HG03139 (cell line): ENCODE measurements around the gene DCAF12L1.

ENCODE experiments used
- ATAC-seq: cut with Tn5 transposase; IDR thresholded peaks from one replicate; pipeline ENCODE4 v1.9.1; 2021; ENCODE audit not compliant: unreplicated experiment

Gene DCAF12L1

DNA sequence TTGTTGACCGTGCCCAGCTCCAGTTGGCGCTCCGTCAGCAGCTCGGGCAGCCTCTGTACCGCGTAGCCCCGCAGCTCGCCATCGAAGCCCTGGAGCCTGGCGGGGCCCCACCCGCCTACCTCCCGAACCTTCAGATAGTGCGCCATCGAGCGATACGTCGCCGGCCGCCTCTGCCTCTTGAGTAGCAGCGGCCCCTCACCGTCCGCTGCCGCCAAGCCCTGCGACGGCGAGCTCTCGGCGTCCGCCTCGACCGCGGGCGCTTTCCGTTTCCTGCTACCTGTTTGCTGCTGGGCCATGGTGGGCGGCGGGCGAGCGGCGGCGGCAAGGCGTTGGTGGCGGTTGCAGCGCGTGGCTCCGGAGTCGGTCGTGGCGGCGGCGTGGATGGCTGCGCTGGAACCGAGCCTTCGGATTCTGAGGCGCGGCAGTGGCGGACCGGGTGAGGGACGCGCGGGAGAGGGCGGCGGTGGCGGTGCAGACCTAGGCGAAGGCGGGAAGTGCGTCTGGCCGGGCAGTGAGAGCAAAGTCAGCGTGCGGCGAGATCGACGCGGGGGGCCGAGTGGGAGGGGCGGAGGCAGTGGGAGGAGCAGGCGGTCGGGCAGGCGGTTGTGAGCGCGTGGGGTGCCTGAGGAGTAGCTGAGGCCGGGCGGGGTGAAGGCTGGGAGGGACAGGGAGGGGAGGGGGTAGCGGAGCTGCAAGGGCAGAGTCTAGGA is at the start of gene DCAF12L1:
Gene DCAF12L1 (minus strand): TSS at position 502 of the 710 bp plus-strand sequence. CDS start 206 bp downstream, at position 296.
- ATAC-seq = no peak

DNA sequence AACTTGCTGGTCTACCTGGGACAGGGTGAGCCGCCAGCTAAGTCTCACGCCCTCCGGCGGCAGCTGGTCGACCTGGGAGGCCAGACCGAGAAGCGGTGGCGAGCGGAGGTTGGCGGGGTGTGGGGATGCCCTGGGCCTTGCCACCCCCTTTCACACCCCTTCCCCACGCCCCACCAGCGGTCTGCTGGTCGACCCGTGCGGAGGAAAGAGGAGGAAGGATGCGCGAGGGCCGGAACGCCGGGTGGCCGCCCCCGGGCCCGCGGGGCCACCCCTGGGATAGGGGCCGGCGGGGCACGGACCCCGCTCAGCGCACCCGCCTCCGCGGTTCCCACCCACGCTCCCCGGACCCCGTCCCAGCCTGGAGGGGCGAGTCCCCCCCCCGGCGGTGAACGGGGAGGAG is 28.3 kb upstream of the DCAF12L1 start:
- no peak for ATAC-seq

DNA sequence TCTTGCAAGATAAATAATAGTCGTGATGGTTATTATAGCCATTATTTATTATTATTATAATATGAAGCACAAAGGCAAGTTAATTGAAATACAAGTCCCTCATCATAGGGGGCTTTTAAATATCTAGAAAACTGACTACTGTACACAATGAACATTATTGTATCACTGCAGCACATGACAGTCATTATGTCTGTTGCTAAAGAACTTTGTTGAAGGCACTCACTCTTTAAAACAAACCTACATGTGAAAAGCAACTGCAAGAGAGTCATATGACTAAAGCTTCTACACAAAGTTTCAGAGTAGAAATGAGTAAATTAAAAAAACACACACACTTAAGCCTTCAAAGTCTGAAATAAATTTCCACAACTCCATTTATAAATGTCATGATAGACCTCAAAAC is 23.3 kb upstream of the DCAF12L1 start:
- no peak for ATAC-seq

DNA sequence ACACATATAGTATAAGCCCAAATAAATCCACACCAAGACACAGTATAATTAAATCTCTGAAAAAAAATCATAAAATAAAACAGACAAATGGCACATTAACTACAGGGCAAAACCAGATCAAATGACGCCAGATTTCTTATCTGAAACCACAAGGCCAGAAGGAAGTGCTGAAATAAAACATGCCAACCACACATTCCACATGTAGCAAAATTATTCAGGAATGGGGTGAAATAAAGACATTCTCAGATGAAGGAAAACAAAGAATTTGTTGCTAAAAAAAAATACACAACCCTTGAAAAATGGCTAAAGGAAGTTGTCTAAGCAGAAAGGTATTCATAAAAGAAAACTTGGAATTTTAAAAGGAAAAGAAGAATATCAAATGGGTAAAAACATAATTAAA is 4.5 kb upstream of the DCAF12L1 start:
- ATAC-seq = no peak

DNA sequence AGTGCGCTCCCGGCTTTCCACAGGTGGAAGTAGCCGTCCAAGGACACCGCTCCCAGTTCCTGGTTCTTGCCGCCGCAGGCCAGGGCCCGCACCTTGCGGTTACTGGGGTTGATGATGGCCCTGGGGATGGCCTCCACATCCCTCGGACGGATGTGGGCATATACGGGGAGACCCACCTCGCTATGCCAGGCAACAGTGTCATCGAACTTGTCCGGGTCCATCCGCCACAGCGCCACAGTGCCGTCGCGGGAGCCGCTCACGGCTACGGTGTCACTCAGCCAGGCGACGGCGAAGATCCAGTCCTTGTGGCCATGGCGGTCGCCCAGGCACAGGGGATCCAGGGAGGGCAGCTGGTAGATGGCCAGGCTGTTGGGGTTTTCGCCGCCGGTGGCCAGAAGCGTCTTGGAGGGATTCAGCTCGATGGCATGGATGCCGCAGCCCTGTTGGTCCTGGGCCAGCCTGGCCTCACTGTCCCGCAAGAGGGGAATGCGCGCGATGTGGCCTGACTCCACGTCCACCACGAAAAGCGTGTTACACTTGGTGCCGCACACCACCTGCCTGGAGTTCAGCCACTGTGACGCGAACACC is 795 bp downstream of the DCAF12L1 start:
- ATAC-seq = no peak

DNA sequence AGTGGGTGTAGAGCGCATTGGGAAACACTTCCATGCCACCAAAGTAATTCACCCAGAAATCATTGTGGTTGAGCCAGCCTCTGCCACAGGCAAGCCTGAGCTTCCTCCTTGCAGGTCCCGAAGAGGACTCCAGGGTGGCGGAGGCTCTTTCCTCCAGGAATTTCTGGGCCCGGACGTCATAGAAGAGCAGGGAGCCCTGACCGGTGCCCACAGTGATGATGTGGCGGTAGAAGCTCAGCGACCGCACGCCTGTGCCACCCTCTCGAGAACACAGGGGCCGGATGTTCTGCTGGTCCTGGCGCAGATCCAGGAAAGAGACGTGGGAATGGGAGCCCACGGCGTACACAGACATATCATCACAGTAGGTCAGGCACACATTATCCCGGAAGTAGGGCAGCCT is 1.3 kb downstream of the DCAF12L1 start:
- ATAC-seq = no peak

DNA sequence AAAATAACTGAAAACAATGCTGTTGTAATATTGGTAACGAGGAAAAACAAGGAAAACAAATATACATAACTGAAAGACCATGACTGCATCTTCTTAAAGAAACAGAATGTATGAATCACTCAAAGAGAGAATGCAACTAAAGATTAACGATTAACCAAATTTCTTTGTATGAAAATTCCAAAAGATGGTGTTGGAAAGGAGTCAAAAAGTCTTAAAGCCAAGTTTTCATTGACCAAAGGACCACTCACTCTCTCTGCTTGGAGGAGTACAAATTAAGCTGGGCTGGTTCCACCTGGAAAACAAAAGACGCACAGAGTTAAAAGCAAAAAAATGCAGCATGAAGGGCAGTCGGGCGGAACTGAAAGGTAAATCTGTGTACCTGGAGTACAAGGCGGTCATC is 1.8 kb downstream of the DCAF12L1 start:
- ATAC-seq = no peak

DNA sequence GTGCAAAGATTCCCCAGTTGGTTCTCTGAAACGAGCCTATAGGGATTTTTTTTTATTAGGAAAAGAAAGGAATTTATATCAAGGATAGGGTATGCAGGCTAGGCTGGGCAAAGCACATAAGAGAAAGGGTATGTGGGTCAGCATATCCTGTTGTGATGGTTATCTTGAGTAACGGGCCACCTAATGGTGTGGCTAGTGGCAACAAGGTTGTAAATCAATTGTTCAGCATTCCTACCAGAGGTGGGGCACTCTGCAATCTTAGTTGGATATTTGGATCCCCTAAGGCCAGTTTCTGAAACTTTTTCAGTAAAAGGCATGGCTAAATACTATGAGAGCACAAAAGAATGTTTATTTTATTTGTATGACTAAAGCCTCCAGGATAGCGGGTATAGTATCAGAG is 42.7 kb downstream of the DCAF12L1 start:
- ATAC-seq = no peak
